Naive thymus-derived CD4-positive, alpha-beta T cell (primary cell): ENCODE results near the gene CPZ. TPM values are rescaled to one million over a fixed set of nuclear protein-coding genes. Genes with fewer than 3 reads are reported as not detected.
"Not testable (repeated sequence)": the region's sequence is repeated elsewhere in the genome, so short reads cannot be mapped to it uniquely, and the experiment has no call there.

Experiments
- ATAC-seq: fragments of 150-1000 bp; cut with Tn5 transposase; 2 replicates; pipeline ENCODE4 v1.10.0; 2021; ENCODE audit warnings: mild to moderate bottlenecking, moderate library complexity
- CTCF ChIA-PET: fragments of 350-600 bp; sonication (Branson Sonifier 250); formaldehyde crosslinking; loops from one replicate; lab custom pipeline; 2021; ENCODE audit warnings: antibody characterized with exemption; lab: Charles Lee
- POLR2A ChIA-PET: fragments of 350-600 bp; sonication (Branson Sonifier 250); formaldehyde crosslinking; loops from one replicate; lab custom pipeline; 2021; ENCODE audit warnings: antibody characterized with exemption, inconsistent platforms; lab: Charles Lee
- DNase-seq, 9 donors: peaks; one replicate each; pipeline versions ENCODE4 v3.0.0 to v3.0.0-alpha.2; 2020 to 2022; ENCODE audit warnings: mixed read lengths in 1 of 9
- H3K27ac ChIP-seq: one replicate; pipeline ENCODE4 v1.7.0; 2013; ENCODE audit warnings: mild to moderate bottlenecking, low read depth, low read length, moderate library complexity
- H3K27me3 ChIP-seq, 2 donors: one replicate each; pipeline ENCODE4 v1.7.0; 2013; ENCODE audit warnings: low read length in 2 of 2, mild to moderate bottlenecking in 2 of 2, moderate library complexity in 2 of 2; ENCODE audit not compliant: control insufficient read depth in 2 of 2, insufficient read depth in 2 of 2
- H3K36me3 ChIP-seq, 3 experiments: 1 replicate in 2 of 3; 2 replicates in 1 of 3; pipeline ENCODE4 v1.7.0; 2013; ENCODE audit warnings: low read length in 3 of 3, mild to moderate bottlenecking in 3 of 3, moderate library complexity in 1 of 3; ENCODE audit not compliant: insufficient read depth in 3 of 3, control insufficient read depth in 2 of 3
- H3K4me1 ChIP-seq, 2 donors: one replicate each; pipeline ENCODE4 v1.7.0; 2013; ENCODE audit warnings: low read length in 2 of 2, mild to moderate bottlenecking in 2 of 2, moderate library complexity in 1 of 2; ENCODE audit not compliant: control insufficient read depth in 2 of 2, insufficient read depth in 2 of 2
- H3K4me3 ChIP-seq: 2 replicates; pipeline ENCODE4 v1.7.0; 2013; ENCODE audit warnings: mild to moderate bottlenecking, low read length
- H3K9me3 ChIP-seq, 3 experiments: 1 replicate in 2 of 3; 2 replicates in 1 of 3; pipeline ENCODE4 v1.7.0; 2013; ENCODE audit warnings: low read length in 3 of 3; ENCODE audit not compliant: control insufficient read depth in 2 of 3
- H3K27ac Mint-ChIP-seq, 9 donors: one replicate each; pipeline ENCODE4 v1.8.0; 2020 to 2022; ENCODE audit warnings: mixed read lengths in 9 of 9, mild to moderate bottlenecking in 8 of 9, moderate library complexity in 5 of 9, inconsistent platforms in 2 of 9
- H3K27me3 Mint-ChIP-seq, 5 donors: one replicate each; pipeline ENCODE4 v1.8.0; 2021 to 2022; ENCODE audit warnings: mixed read lengths in 5 of 5, mild to moderate bottlenecking in 1 of 5
- H3K36me3 Mint-ChIP-seq, 5 donors: one replicate each; pipeline ENCODE4 v1.8.0; 2020 to 2022; ENCODE audit warnings: mixed read lengths in 5 of 5, mild to moderate bottlenecking in 3 of 5, inconsistent platforms in 1 of 5
- H3K4me1 Mint-ChIP-seq, 7 donors: one replicate each; pipeline ENCODE4 v1.8.0; 2020 to 2022; ENCODE audit warnings: mixed read lengths in 7 of 7, mild to moderate bottlenecking in 3 of 7, inconsistent platforms in 1 of 7
- H3K4me3 Mint-ChIP-seq, 10 donors: one replicate each; pipeline ENCODE4 v1.8.0; 2020 to 2022; ENCODE audit warnings: mild to moderate bottlenecking in 10 of 10, mixed read lengths in 10 of 10, moderate library complexity in 6 of 10, inconsistent platforms in 2 of 10
- H3K9me3 Mint-ChIP-seq, 11 donors: one replicate each; pipeline ENCODE4 v1.8.0; 2020 to 2022; ENCODE audit warnings: mixed read lengths in 11 of 11, mild to moderate bottlenecking in 4 of 11, inconsistent platforms in 1 of 11, moderate library complexity in 1 of 11
- intact Hi-C, 2 donors: fragments of 100-400 bp; cut with micrococcal nuclease; formaldehyde crosslinking; loops; one replicate each; pipeline ENCODE4 v1.15.1; 2023
- polyA plus RNA-seq, 2 donors: library from polyadenylated mRNA; unstranded; fragments of 300-500 nt; fragmentation: Illumina TruSeq; gene quantifications; one replicate each; pipeline ENCODE4 v1.2.3, GENCODE V29; 2021
- total RNA-seq, 6 experiments: library from RNA in 5 of 6; stranded (reverse) in 5 of 6; gene quantifications; 1 replicate in 5 of 6; 2 replicates in 1 of 6; pipeline ENCODE4 v1.2.3 and lab custom pipeline; 2021 to 2026

Gene CPZ
- total and polyA plus RNA-seq, 7 experiments from 2014 or later: not detected

- Histone ChIP-seq H3K27me3 (no peaks in the 10 kb centered on the region), H3K4me1 (no peaks in the 10 kb centered on the region), H3K36me3 (no peaks in the 10 kb centered on the region), H3K9me3 (no peaks in the 10 kb centered on the region), H3K27ac (no peak overlapping the region), H3K4me3 (no peak overlapping the region)
- no peak overlapping the region for H3K27ac Mint-ChIP-seq
- DNase-seq: no peak
- CTCF ChIA-PET: no interaction called here
- no peaks in the 10 kb centered on the region for H3K36me3 Mint-ChIP-seq
- POLR2A ChIA-PET: no interaction called here
- H3K9me3 Mint-ChIP-seq: no peaks in the 10 kb centered on the region
- H3K27me3 Mint-ChIP-seq: no peaks in the 10 kb centered on the region
- no peak for ATAC-seq
- intact Hi-C loops: no loop called here
- no peak overlapping the region for H3K4me3 Mint-ChIP-seq
- H3K4me1 Mint-ChIP-seq: no peaks in the 10 kb centered on the region
Observed at GRCh38 chr4:8618421-8618820, 25.9 kb downstream of the CPZ start.

GRCh38 chr4:8618961-8619720, 26.6 kb downstream of the CPZ start:
- no peak overlapping the region for H3K4me3 Mint-ChIP-seq
- no peaks in the 10 kb centered on the region for H3K27me3 Mint-ChIP-seq
- H3K27ac Mint-ChIP-seq: no peak overlapping the region

GRCh38 chr4:8621135-8621534, 28.6 kb downstream of the CPZ start:
- H3K27ac Mint-ChIP-seq, H3K36me3 ChIP-seq, H3K4me1 Mint-ChIP-seq, DNase-seq, H3K4me3 ChIP-seq, H3K4me1 ChIP-seq, H3K27ac ChIP-seq, H3K27me3 Mint-ChIP-seq, H3K9me3 ChIP-seq, H3K4me3 Mint-ChIP-seq, H3K27me3 ChIP-seq, POLR2A ChIA-PET, H3K9me3 Mint-ChIP-seq, intact Hi-C loops, H3K36me3 Mint-ChIP-seq, CTCF ChIA-PET: not testable (repeated sequence)
- peak; percentile 21 for ATAC-seq

More at GRCh38 chr4:8618961-8619720, 26.6 kb downstream of the CPZ start:
- H3K9me3 Mint-ChIP-seq: no peaks in the 10 kb centered on the region
- Histone ChIP-seq H3K4me3 (no peak overlapping the region), H3K9me3 (no peaks in the 10 kb centered on the region), H3K4me1 (no peaks in the 10 kb centered on the region), H3K36me3 (no peaks in the 10 kb centered on the region), H3K27ac (no peak overlapping the region), H3K27me3 (no peaks in the 10 kb centered on the region)
- ChIA-PET POLR2A (no interaction called here), CTCF (no interaction called here)
- H3K36me3 Mint-ChIP-seq: no peaks in the 10 kb centered on the region
- ATAC-seq: no peak
- intact Hi-C loops: no loop called here
- no peak for DNase-seq
- no peaks in the 10 kb centered on the region for H3K4me1 Mint-ChIP-seq

GRCh38 chr4:8624601-8625272, 32.2 kb downstream of the CPZ start:
- POLR2A ChIA-PET, H3K4me1 ChIP-seq, H3K27me3 Mint-ChIP-seq, H3K9me3 Mint-ChIP-seq, CTCF ChIA-PET, H3K4me3 Mint-ChIP-seq, H3K27ac Mint-ChIP-seq, H3K4me3 ChIP-seq, intact Hi-C loops, DNase-seq, H3K27me3 ChIP-seq, H3K27ac ChIP-seq, H3K36me3 Mint-ChIP-seq, H3K9me3 ChIP-seq, H3K4me1 Mint-ChIP-seq, ATAC-seq, H3K36me3 ChIP-seq: not testable (repeated sequence)

- intact Hi-C loops, H3K27ac Mint-ChIP-seq, H3K4me1 Mint-ChIP-seq, H3K27me3 ChIP-seq, H3K9me3 Mint-ChIP-seq, H3K27ac ChIP-seq, CTCF ChIA-PET, H3K36me3 ChIP-seq, DNase-seq, H3K9me3 ChIP-seq, ATAC-seq, POLR2A ChIA-PET, H3K4me3 ChIP-seq, H3K4me3 Mint-ChIP-seq, H3K4me1 ChIP-seq, H3K36me3 Mint-ChIP-seq, H3K27me3 Mint-ChIP-seq: not testable (repeated sequence)
Observed at GRCh38 chr4:8630240-8630905, 37.8 kb downstream of the CPZ start.

- H3K4me3 ChIP-seq, POLR2A ChIA-PET: not testable (repeated sequence)
Observed at GRCh38 chr4:8631896-8632295, 39.3 kb downstream of the CPZ start.

More at GRCh38 chr4:8631896-8632295, 39.3 kb downstream of the CPZ start:
- H3K9me3 ChIP-seq, H3K4me1 Mint-ChIP-seq, H3K27me3 Mint-ChIP-seq, CTCF ChIA-PET, H3K36me3 Mint-ChIP-seq, H3K27ac ChIP-seq, H3K36me3 ChIP-seq, H3K4me1 ChIP-seq, H3K27me3 ChIP-seq, H3K9me3 Mint-ChIP-seq, H3K4me3 Mint-ChIP-seq, H3K27ac Mint-ChIP-seq, intact Hi-C loops: not testable (repeated sequence)
- ATAC-seq (peak; percentile 22), DNase-seq (peak in 1 of 9 donors; percentile 6)
